Lung (tissue), 12 donors: ENCODE measurements around the gene ATM. TPM values are rescaled to one million over a fixed set of nuclear protein-coding genes. Genes with fewer than 3 reads are reported as not detected.

Experiments used
- ATAC-seq: fragments of 200-7000 bp; cut with Tn5 transposase; one replicate; pipeline ENCODE4 v1.9.1; 2020; ENCODE audit warnings: moderate number of reproducible peaks; ENCODE audit not compliant: insufficient read depth, low FRiP score
- DNase-seq, 3 donors: peaks; one replicate each; pipeline ENCODE4 v3.0.0-alpha.2; 2013 to 2017
- H3K27ac ChIP-seq, 2 donors: one replicate each; pipeline ENCODE4 v1.5.1; 2013; ENCODE audit warnings: mild to moderate bottlenecking in 2 of 2, moderate library complexity in 2 of 2, control low read depth in 1 of 2, inconsistent platforms in 1 of 2, low read depth in 1 of 2, low read length in 1 of 2
- H3K27me3 ChIP-seq, 3 donors: one replicate each; pipeline ENCODE4 v1.5.1; 2013; ENCODE audit warnings: low read length in 2 of 3; ENCODE audit not compliant: control insufficient read depth in 3 of 3, insufficient read depth in 3 of 3
- H3K36me3 ChIP-seq, 4 donors: one replicate each; pipeline ENCODE4 v1.5.1; 2013; ENCODE audit warnings: low read length in 4 of 4, mild to moderate bottlenecking in 1 of 4, moderate library complexity in 1 of 4; ENCODE audit not compliant: control insufficient read depth in 4 of 4, insufficient read depth in 4 of 4
- H3K4me1 ChIP-seq, 5 donors: one replicate each; pipeline ENCODE4 v1.5.1; 2013; ENCODE audit warnings: low read length in 5 of 5, mild to moderate bottlenecking in 2 of 5, moderate library complexity in 1 of 5; ENCODE audit not compliant: control insufficient read depth in 5 of 5, insufficient read depth in 5 of 5
- H3K4me3 ChIP-seq: one replicate; pipeline ENCODE4 v1.5.1; 2013; ENCODE audit warnings: mild to moderate bottlenecking, control low read depth, moderate library complexity
- H3K9ac ChIP-seq, 2 donors: one replicate each; pipeline ENCODE4 v1.5.1; 2013; ENCODE audit warnings: low read length in 2 of 2, control low read depth in 1 of 2; ENCODE audit not compliant: insufficient read depth in 1 of 2
- H3K9me3 ChIP-seq, 4 donors: one replicate each; pipeline ENCODE4 v1.5.1; 2013; ENCODE audit warnings: low read length in 3 of 4, mild to moderate bottlenecking in 1 of 4, moderate library complexity in 1 of 4; ENCODE audit not compliant: control insufficient read depth in 4 of 4, insufficient read depth in 3 of 4
- WGBS, 2 donors: extraction: QIAGEN DNeasy Blood & Tissue Kit; methylation state at CpG; one replicate each; pipeline ENCODE4 v1.1.7; 2013; 5-methylcytosine and 5-hydroxymethylcytosine counted together
- polyA plus RNA-seq, 2 donors: library from polyadenylated mRNA; stranded (reverse); fragments of 200-250 nt; gene quantifications; one replicate each; pipeline ENCODE4 v1.2.1, GENCODE V29; 2013
- total RNA-seq, 2 donors: library from RNA; depleted of rRNA in 1 of 2; stranded (reverse); fragments of >200 nt in 1 of 2; gene quantifications; one replicate each; pipeline ENCODE4 v1.2.1, GENCODE V29; 2014 to 2021
- TF ChIP-seq, protein P1 (sequence below): IDR thresholded peaks from 2 replicates; pipeline ENCODE4 v1.5.1; 2012; ENCODE audit warnings: mild to moderate bottlenecking; ENCODE audit errors: control extremely low read depth, extremely low read depth
- donor health status: control.
- donor health status: control.
- donor health status: Bipolar disorder and iron deficiency.
- donor health status: healthy.
- donor health status: DM: yes; HTN: yes; CAD: no.

Gene ATM
- total and polyA plus RNA-seq, 4 donors = 14.9 to 165 (median 29.9) TPM

DNA sequence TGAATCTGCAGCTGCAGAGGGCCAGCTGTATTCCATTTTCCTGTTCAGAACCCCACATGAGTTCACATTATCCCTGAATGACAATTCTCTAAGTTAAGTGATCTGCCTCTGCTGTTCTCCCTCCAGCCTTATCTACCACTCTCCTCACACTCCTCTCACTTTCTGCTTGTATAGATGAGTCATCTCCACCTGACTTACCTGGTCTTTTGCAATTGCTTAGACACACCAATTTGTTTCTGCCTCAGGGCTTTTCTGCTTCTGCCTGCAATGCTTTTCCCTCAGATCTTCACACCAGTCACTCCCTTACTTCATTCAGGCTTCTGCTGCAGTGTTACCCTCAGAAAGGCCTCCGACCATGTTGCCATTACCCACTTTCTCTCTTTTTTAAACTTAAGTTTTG, 118.1 kb downstream of the ATM start:
- 95 to 98% methylated on average over 1 of the region's 1 CpG for WGBS, 2 donors
- DNase-seq (no peak), ATAC-seq (no peak)
- TF ChIP-seq, protein P1, sequence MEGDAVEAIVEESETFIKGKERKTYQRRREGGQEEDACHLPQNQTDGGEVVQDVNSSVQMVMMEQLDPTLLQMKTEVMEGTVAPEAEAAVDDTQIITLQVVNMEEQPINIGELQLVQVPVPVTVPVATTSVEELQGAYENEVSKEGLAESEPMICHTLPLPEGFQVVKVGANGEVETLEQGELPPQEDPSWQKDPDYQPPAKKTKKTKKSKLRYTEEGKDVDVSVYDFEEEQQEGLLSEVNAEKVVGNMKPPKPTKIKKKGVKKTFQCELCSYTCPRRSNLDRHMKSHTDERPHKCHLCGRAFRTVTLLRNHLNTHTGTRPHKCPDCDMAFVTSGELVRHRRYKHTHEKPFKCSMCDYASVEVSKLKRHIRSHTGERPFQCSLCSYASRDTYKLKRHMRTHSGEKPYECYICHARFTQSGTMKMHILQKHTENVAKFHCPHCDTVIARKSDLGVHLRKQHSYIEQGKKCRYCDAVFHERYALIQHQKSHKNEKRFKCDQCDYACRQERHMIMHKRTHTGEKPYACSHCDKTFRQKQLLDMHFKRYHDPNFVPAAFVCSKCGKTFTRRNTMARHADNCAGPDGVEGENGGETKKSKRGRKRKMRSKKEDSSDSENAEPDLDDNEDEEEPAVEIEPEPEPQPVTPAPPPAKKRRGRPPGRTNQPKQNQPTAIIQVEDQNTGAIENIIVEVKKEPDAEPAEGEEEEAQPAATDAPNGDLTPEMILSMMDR = no peak
- no peak overlapping the region for H3K27ac ChIP-seq
- H3K4me1 ChIP-seq = peaks cover 0 to 1% (median 0%) of the 10 kb centered on the region in 5 donors
- no peaks in the 10 kb centered on the region for H3K27me3 ChIP-seq
- H3K9ac ChIP-seq = no peak overlapping the region
- H3K36me3 ChIP-seq = peaks cover 2 to 13% (median 4%) of the 10 kb centered on the region in 4 donors
- H3K9me3 ChIP-seq = no peaks in the 10 kb centered on the region
- H3K4me3 ChIP-seq = no peak overlapping the region

GRCh38 chr11:108341654-108342053, 118.8 kb downstream of the ATM start:
- Histone ChIP-seq H3K4me1 (peaks cover 0 to 1% (median 0%) of the 10 kb centered on the region in 5 donors), H3K9ac (no peak overlapping the region), H3K4me3 (no peak overlapping the region), H3K36me3 (peaks cover 0 to 11% (median 2%) of the 10 kb centered on the region in 4 donors), H3K9me3 (no peaks in the 10 kb centered on the region), H3K27me3 (no peaks in the 10 kb centered on the region), H3K27ac (no peak overlapping the region)
- WGBS, 2 donors = 90 to 91% methylated on average over 4 of the region's 4 CpGs
- TF ChIP-seq, protein P1 = no peak
- ATAC-seq = no peak
- no peak for DNase-seq

DNA sequence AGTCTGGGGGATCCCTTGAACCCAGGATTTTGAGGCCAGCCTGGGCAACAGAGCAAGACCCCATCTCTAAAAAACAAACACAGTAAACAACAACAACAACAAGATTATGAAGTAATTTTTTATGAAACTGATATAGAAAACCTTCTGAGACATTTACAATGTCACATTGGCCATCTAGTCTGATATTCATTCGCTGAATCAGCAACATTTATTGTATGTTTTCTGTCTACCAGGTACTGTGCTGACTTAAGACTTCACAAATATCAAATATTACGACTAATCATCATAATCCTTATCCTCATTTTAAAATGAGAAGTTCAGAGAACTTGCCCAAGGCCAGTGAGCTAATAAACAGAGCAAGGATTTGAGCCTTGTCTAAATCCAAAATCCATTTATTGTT, 120.8 kb downstream of the ATM start:
- H3K27me3 ChIP-seq = no peaks in the 10 kb centered on the region
- no peak overlapping the region for H3K27ac ChIP-seq
- H3K9me3 ChIP-seq = no peaks in the 10 kb centered on the region
- no peak for DNase-seq
- TF ChIP-seq, protein P1 = no peak
- peaks cover 0 to 1% (median 0%) of the 10 kb centered on the region in 5 donors for H3K4me1 ChIP-seq
- no peak overlapping the region for H3K4me3 ChIP-seq
- H3K9ac ChIP-seq = no peak overlapping the region
- 97 to 99% methylated on average over 2 of the region's 2 CpGs for WGBS, 2 donors
- H3K36me3 ChIP-seq = peaks cover under 1 to 11% (median 2%) of the 10 kb centered on the region in 4 donors
- no peak for ATAC-seq

- ATAC-seq (no peak), DNase-seq (no peak)
- Histone ChIP-seq H3K27ac (no peak overlapping the region), H3K4me3 (no peak overlapping the region), H3K27me3 (no peaks in the 10 kb centered on the region), H3K36me3 (peaks cover 1 to 16% (median 11%) of the 10 kb centered on the region in 4 donors), H3K9ac (no peak overlapping the region), H3K4me1 (peaks cover 0 to 1% (median 0%) of the 10 kb centered on the region in 5 donors), H3K9me3 (no peaks in the 10 kb centered on the region)
- TF ChIP-seq, protein P1 = no peak
- 97% methylated on average over 4 of the region's 4 CpGs for WGBS, 2 donors
Measured at GRCh38 chr11:108345767-108346166, 122.9 kb downstream of the ATM start.
